Activated T-helper 1 cell treated with Interleukin-2 at 50 U/mL for 16 hours (primary cell): ENCODE measurements around the gene GMEB2.
A peak's percentile ranks its signal among the peaks of the same experiment; 100 is the strongest.
"Not testable (repeated sequence)": the region's sequence is repeated elsewhere in the genome, so short reads cannot be mapped to it uniquely, and the experiment has no call there.

Source experiments
- DNase-seq: peaks from one replicate; pipeline ENCODE4 v3.0.0-alpha.2; 2020; ENCODE audit warnings: low read depth

Gene GMEB2

GRCh38 chr20:63657260-63657936, 30.5 kb upstream of the GMEB2 start:
- DNase-seq = no peak

- DNase-seq = no peak
These were observed 29.6 kb upstream of the GMEB2 start for GRCh38 chr20:63656451-63656850.

- DNase-seq = no peak
These were observed 28.3 kb upstream of the GMEB2 start for GRCh38 chr20:63655249-63655648.

- DNase-seq = no peak
These were observed 27.2 kb upstream of the GMEB2 start for GRCh38 chr20:63653974-63654668.

- DNase-seq = peak; percentile 52
These were observed 26.4 kb upstream of the GMEB2 start, which contains the start of gene STMN3 for GRCh38 chr20:63653041-63653973. TSS of gene STMN3 (minus strand) at chr20:63653424. CDS start at chr20:63653345, 79 bp downstream.

GRCh38 chr20:63652192-63652980, 25.5 kb upstream of the GMEB2 start:
- DNase-seq = no peak

- DNase-seq = no peak
These were observed 25.0 kb upstream of the GMEB2 start for GRCh38 chr20:63651942-63652191.

- DNase-seq = not testable (repeated sequence)
These were observed 23.6 kb upstream of the GMEB2 start for GRCh38 chr20:63650486-63650885.

GRCh38 chr20:63648895-63649589, 22.1 kb upstream of the GMEB2 start:
- DNase-seq = no peak

- DNase-seq = no peak
These were observed 21.3 kb upstream of the GMEB2 start for GRCh38 chr20:63648190-63648589.

GRCh38 chr20:63645218-63645617, 18.3 kb upstream of the GMEB2 start:
- DNase-seq = no peak

GRCh38 chr20:63643946-63644345, 17.0 kb upstream of the GMEB2 start:
- no peak for DNase-seq

GRCh38 chr20:63643499-63643898, 16.6 kb upstream of the GMEB2 start:
- DNase-seq = no peak

- no peak for DNase-seq
These were observed 15.8 kb upstream of the GMEB2 start for GRCh38 chr20:63642527-63643247.

GRCh38 chr20:63641792-63642523, 15.1 kb upstream of the GMEB2 start:
- DNase-seq = peak; percentile 97

- DNase-seq = no peak
These were observed 14.4 kb upstream of the GMEB2 start for GRCh38 chr20:63641146-63641791.

- not testable (repeated sequence) for DNase-seq
These were observed 13.8 kb upstream of the GMEB2 start for GRCh38 chr20:63640686-63641085.

GRCh38 chr20:63640086-63640485, 13.2 kb upstream of the GMEB2 start:
- DNase-seq = no peak
